HUDEP-2 (cell line): ENCODE measurements around the gene SNX24.
"Not testable (repeated sequence)": the region's sequence is repeated elsewhere in the genome, so short reads cannot be mapped to it uniquely, and the experiment has no call there.

Experiments used
- DNase-seq, 76 experiments: peaks; one replicate each; lab custom pipeline; 2025; ENCODE audit not compliant: unreplicated experiment in 76 of 76; lab: John Stamatoyannopoulos, UW

SNX24 gene

DNA sequence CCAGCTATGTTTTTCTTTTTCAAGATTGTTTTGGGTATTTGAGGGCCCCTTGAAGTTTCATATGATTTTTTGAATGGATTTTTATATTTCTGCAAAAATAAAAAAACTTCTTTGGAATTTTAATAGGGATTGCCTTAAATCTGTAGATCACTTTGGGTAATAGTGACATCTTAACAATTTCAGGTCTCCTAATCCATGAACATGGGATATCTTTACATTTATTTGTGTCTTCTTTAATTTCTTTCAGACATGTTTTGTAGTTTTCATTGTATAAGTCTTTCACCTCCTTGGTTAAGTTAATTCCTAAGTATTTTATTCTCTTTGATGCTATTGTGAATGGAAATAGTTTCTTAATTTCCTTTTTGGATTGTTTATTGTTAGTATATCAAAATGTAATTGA, 112.0 kb downstream of the SNX24 start:
- no peak for DNase-seq

DNA sequence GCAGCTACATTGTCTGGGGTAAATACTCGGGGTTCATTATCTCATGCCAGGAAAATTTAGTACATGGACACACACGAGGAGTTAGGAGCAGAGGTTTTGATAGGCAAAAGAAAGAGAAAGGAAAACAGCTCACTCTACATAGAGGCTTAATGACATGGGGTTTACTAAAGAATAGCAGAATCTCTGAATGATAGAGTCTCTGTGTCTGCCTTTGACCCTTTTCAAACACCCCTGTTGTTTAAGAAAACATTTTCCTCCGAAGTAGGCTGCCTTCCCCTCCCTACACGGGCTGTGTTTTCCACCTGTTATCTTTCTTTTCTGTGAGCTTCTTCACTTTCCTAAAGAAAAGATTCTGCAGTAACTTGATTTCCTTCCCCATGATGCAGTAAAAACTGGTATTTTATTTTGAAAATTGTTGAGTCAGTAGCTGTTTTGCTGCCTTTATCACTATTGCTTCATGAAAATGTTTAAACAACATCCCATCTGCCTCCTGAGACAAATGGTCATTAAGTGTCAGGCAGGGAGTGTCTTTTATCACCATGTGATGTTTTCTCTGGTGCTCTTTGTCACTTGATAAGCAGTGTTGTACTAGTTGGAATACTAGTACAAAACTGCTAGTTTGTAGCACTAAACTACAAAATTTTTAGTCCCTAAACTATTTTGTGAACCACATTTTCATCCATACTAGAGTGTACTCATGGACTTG, 114.5 kb downstream of the SNX24 start:
- no peak for DNase-seq

DNA sequence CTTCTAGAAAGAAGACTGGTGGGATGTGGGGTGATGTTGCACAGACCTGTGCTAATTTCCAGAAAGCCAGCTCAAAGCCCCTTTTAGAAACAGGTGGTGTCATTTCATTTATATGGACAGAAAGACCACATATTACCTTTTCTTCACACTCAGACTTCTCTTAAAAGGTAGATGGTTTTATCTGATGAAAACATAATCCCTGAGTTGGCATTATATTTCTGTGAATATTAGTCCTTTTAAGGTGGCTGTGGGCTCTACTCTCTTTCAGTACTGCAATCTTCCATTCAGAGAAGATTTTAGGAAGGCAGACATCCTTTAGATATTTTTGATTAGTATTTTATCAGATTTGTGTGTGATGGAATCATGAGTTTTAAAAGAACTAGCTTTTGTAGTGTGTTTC, 117.9 kb downstream of the SNX24 start:
- DNase-seq: no peak

DNA sequence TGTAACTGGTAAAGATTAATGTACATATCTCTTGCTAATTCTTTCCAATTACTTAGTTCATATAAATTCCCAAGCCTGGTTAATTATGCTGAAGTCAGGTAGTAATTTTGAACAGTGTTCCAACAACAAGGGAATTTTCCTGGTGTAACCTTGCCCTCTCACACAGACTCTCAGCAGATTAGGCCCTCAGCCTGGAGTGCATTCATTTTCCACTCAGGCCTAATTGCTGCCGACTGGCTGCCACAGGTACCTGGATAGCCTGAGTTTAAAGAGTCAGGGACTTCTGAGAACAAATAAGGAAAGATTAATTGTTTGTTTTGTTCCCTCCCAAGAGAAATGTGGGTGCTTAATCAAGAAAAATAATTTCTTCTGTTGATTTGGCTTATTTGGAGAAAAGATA, 119.7 kb downstream of the SNX24 start:
- DNase-seq: no peak

DNA sequence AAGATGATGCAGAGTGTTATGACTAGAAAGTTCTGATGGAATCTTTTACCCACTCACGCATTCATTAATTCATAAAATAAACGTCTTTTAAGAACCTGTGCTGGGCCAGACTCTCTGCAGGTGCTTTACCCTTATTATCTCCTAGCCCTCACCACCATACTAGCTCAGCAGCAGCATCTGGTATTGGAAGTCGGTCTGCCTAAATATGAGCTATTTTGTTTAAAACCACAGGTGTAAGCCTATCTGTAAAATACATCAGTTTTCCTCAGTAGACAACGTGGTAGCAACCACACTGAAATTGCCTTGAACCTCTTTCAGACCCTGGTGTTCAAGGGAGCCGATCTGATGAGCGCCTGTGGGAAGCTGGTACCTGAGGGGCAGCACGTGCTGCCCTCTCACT, 121.7 kb downstream of the SNX24 start:
- DNase-seq: no peak

DNA sequence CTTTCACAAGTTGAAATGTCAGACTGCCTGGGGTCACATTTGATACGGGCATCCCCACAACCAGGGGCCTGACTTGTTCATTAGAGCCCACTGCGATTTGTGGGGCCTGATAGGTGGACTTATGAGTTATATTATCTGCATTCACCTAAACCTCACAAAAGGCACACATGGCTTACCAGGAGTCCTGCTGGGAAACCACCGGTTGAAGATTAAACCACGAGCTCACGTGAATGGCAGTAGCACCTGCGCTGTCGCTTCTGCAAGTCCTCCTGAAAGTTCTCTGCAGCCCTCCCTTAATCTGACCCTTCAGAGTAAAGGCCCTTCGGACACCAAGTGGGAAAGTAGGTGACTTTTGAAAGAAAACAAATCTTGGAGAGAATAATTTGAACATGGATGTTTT, 122.2 kb downstream of the SNX24 start:
- DNase-seq: no peak

DNA sequence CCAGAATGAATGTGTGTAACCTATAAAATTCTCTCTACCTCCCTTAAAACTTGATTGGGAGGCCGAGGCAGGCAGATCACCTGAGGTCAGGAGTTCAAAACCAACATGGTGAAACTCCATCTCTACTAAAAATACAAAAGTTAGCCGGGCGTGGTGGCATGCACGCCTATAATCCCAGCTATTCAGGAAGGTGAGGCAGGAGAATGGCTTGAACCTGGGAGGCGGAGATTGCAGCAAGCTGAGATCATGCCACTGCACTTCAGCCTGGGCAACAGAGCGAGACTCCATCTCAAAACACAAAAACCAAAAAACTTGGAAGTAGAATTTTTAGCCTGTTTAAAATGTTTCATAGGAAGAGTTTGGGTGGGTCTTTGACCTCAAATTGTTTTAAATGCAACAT, 122.6 kb downstream of the SNX24 start:
- not testable (repeated sequence) for DNase-seq

DNA sequence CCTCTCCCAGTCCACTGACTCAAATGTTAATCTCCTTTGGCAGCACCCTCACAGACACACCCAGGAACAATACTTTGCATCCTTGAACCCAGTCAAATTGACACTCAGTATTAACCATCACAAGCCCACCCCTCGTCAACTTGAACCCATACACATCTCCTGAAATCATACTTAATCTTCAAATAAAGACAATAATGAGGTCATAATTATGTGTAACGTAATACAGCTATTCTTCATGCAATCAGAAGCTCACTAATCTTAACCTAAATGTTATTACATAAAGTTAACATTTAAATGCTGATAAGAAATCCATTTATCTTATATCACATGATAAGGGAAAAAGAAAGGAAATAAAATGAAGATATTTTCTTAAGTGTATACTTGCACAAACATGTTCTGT, 125.9 kb downstream of the SNX24 start:
- DNase-seq: no peak

DNA sequence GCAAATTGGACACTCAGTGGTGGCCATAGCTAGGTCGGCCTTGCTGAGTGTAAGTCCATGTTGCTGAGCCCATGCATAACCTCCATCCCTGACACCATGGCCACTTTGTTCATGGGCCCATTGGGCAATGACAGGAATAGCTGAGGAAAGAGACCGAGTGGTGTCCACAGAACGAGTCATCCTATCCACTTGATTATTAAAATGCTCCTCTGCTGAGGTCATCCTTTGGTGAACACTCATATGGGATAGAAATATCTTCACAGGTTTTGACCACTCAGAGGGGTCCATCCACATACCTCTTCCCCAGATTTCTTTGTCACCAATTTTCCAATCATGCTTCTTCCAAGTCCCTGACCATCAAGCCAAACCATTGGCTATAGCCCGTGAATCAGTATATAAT, 127.5 kb downstream of the SNX24 start:
- no peak for DNase-seq

DNA sequence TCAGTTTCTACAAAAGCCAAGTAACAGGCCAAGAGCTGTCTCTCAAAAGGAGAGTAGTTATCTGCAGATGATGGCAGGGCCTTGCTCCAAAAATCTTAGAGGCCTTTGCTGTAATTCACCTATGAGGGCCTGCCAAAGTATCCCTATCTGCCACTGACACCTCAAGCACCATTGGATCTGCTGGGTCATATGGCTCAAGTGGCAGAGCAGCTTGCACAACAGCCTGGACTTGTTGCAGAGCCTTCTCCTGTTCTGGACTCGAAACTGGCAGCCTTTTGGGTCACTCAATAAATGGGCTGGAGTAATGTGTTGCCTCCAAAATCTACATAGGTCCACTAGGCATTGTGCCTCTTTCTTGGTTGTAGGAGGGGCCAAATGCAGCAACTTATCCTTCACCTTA, 128.3 kb downstream of the SNX24 start:
- not testable (repeated sequence) for DNase-seq

DNA sequence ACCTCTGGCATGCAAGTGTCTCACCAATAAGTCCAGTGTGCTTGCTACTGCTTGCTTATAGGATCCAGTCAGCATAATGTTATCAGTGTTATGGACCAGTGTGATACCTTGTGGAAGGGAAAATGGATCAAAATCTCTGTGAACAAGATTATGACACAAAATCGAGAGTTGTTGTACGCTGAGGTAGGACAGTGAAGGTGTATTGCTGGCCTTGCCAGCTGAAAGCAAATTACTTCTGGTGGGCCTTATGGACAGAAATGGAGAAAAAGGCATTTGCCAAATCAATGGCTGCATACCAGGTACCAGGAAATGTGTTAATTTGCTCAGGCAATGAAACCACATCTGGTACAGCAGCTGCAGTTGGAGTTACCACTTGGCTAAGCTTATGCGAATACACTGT, 128.8 kb downstream of the SNX24 start:
- DNase-seq: not testable (repeated sequence)

DNA sequence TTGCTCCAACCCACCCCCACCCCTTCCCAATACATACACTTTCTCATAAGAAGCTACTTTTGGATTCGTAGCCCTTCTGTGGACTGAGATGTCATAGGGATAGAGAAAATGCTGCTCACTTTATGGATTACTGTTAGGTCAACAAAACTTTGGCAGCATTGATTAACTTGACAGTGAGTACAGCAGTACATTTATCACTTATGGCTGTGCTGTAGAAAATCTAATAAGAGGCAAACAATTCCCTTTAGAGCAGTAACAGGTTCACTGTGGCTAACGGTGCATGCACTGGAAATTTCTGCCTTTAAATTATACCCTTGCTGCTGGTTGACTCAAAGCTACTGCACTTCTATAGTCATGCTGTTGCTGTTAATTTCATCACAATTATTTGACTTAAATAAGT, 131.9 kb downstream of the SNX24 start:
- no peak for DNase-seq

DNA sequence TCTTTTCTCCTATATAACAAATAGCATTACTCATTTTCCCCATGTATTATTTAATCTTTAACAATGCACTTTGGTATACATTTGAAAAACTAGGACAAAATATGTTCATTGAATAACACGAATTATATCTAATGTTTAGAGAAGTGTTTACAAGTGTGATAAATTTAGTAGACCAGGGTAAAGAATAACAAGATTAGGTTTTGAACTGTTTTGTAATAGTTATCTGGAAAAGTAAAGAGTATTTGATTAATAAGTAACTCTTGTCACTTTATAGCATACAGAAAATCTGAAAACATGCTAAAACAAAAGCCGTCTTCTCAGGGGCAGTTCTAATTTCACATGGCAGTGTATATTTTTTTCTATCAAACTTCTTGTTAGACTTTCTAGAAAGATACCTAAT, 132.7 kb downstream of the SNX24 start:
- no peak for DNase-seq

DNA sequence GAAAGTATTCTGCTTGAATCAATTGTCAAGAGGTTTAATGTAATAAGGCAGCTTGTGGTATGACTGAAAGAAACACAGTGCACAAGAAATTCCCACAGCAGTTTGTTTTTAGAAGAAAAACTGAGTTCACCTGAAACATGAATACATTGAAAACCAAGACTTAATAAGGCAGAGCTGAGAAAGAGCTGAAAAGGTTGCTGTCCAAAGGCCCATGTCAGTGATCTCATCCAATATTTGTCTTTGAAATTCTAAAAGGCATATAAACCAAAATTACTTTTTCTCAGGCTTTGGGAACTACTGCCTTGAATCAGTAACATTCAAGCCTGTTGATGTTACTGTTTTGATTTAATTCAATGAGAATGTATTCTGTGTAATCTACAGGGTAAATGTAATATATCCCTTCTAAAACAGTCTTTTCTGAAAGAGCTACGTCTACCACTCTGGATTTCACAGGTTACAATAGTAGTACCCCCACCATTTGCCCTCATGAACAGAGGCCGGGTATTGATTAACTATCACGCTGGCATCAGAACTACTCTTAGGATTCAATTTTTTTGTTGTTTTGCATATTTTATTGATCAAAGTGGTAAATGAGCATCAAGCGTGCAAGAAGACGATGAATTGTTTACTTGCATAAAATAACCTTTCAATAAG, 133.4 kb downstream of the SNX24 start:
- no peak for DNase-seq

DNA sequence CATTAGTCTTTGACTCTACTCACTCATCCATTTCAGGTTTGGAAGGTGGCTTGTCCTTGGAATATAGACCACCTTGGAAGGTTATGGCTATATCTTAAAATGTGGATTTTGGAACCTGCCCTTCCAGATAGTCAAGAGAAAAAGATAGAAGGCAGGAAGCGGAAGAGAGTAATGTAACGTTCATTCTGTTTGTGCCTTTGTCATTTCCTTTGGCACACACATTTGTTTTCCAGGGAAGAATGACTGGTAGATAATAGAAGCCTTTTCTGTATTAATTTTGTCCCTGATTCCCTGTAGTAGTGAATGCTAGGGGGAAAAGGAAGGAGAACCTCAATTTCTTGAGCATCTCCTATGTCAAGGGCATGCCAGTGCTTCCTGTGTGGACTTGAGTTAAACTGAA, 136.4 kb downstream of the SNX24 start:
- DNase-seq: no peak

DNA sequence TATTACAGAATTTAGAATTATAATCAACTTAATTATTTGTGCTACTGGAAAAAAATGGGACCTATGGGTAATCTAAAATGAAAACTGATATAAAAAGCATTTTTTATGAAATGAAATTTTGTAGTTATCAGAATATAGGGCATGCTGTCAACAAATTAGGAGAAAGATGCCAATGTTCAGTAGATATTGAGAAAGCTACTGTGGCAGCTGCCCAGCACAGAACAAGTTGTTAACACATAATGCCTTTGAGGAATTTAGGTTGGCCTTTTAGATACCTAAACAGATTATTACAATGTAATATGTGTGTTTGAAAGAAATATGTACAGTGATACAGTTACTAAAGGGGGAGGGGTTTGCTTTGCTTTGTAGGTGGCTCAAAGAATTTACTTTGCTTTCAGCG, 137.0 kb downstream of the SNX24 start:
- no peak for DNase-seq

DNA sequence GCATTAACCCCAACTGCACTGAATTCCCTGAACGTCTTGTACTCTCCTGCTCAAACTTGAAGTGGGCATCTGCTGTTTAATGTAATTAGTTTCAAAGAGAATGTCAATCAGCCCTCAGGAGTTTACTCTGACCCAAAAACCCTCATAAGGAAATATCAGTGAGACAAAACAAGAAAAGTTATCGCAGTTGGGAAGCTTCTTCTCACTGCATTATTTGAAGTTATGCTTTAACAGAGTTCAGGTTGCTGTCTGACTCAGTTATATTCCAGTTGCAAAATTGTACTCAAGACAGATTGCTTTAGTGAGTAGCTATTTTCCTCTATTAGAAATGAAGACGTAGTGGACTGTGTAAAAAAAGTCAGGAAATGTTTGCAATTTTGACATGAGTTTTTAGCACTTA, 139.0 kb downstream of the SNX24 start:
- DNase-seq: no peak

DNA sequence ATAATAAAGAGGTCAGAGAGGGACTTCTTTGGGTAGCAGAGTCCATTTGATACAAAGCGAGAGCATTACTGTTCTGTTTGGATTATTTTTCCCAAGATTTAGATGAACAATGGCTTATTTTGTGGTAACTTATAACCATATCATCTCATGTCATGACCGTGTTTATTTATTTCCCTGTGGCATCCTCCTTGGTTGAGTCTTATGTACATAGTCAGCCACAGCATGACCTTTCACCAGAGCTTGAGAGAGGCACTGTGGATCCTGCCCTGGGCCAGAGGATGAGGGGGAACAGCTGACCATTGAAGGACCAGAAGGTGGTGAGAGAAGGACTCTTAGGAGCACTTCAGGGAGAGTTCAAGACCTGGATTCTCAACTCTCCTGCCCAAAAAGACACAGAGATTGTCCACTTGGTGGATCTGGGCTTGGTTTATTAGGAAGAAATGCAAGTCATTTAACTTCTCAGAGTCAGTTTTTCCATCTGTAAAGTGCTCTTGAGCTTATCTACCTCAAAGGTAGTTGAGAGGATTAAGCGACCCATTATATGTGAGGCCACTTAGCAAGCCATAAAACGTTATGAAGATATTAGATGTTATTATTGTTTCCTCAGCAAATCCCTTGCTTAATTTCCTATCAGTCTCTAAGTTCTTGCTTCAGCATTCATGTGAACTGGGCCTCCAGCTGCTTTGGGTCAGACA, 139.7 kb downstream of the SNX24 start:
- DNase-seq: no peak

DNA sequence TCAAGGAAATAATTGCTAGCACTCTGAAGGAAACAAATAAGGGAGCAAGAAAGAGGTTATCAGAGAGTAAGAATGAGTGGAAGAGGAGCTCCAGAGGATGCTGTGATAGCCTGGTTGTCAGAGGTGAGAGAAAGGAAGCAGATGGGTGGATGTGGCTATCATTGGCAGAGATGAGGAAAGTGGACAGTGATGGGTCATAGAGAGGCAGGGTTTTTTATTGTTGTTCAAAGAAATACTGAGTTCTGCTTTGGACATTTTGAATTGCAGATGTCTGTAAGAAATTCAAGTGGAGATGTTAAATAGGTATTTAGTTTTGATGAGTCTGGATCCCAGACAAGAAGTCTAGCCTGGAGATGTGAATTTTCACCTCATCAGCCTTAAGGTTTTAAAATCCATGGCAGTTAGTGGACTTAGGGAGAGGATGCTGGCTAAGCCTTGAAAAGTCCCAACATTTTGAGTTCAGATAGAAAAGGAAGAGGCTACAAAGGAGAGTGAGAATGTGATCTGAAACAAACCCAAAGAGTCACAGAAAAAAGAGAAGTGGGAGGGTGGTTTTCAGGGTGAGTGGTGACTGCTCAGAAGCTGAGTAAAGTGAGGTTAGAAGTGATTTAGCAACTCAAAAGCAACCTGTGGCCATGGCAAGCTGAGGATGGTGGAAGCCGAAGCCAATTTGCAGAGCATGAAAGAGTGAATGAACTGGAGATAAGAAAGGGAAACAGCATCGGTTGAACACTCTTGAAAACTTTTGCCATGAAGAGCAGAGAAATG, 140.7 kb downstream of the SNX24 start:
- DNase-seq: no peak

DNA sequence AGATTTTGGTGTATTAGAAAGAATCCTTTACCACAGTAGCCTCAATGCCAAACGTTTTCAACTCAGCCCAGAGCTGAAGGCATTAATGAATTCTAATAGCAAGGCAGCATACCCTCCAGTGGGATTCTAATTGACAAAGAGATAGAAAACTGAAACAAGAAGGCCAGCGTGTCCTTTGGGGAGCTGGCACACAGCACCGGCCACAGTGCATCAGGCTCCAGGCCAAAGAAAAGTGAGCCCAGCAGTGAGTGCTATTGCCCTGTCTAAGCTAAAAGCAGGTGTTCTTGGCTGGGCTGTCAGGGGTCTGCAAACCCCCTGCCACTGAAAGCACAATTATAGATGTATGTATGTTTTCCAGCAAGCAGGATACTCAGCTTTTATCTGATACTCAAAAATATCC, 150.7 kb downstream of the SNX24 start:
- DNase-seq: no peak

DNA sequence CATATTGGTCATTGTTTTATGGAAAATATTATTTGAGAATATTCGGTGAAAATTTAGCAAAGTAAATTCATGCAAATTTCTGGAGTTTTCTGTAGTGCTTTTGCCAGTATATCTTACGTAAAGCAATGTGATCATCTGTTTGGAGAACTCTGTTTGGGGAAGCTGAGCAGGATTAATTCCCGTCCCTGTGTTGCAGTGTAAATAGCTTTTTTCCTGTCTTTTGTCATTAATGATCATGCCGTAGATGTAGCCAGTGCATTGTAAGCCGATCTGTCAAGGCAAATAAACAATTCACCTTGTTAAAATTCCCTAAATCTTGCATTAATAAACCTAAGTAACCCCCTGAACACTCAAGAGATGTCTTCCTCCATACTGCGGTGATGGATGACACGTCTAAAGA, 151.9 kb downstream of the SNX24 start:
- DNase-seq: no peak
